Activated CD4-positive, CD25-positive, alpha-beta regulatory T cell treated with anti-CD3 and anti-CD28 coated beads, Interleukin-2, amount 50 U/mL, for 16 hours (primary cell): ENCODE data around the gene HS3ST6.
"Not testable (repeated sequence)": the region's sequence is repeated elsewhere in the genome, so short reads cannot be mapped to it uniquely, and the experiment has no call there.

Experiments used
- DNase-seq: peaks from one replicate; pipeline ENCODE4 v3.0.0-alpha.2; 2020; ENCODE audit warnings: low read depth, low spot score

Gene HS3ST6

GRCh38 chr16:1907226-1907860, 10.9 kb downstream of the HS3ST6 start:
- no peak for DNase-seq

- DNase-seq, result no peak
These were observed 11.4 kb downstream of the HS3ST6 start for GRCh38 chr16:1906846-1907165.

- no peak for DNase-seq
These were observed 12.0 kb downstream of the HS3ST6 start for GRCh38 chr16:1906055-1906845.

GRCh38 chr16:1903845-1904840, 14.1 kb downstream of the HS3ST6 start:
- DNase-seq, result no peak

DNA sequence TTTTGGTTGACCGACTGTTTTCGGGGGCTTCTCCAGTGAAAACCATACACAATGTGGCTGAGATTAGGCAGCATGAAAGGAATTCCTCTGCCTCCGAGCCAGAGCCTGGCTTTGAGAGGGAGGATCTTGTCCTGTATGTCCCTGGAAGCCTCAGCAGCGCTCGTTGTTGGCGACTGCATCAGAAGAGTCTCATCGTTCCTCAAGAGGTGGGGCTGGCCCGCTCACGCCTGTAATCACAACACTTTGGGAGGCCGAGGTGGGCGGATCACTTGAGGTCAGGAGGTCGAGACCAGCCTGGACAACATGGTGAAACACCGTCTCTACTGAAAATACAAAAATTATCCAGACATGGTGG, 15.0 kb downstream of the HS3ST6 start:
- DNase-seq, result no peak

- no peak for DNase-seq
These were observed 15.5 kb downstream of the HS3ST6 start for GRCh38 chr16:1902547-1903219.

- DNase-seq, result no peak
These were observed 17.8 kb downstream of the HS3ST6 start for GRCh38 chr16:1900452-1900774.

DNA sequence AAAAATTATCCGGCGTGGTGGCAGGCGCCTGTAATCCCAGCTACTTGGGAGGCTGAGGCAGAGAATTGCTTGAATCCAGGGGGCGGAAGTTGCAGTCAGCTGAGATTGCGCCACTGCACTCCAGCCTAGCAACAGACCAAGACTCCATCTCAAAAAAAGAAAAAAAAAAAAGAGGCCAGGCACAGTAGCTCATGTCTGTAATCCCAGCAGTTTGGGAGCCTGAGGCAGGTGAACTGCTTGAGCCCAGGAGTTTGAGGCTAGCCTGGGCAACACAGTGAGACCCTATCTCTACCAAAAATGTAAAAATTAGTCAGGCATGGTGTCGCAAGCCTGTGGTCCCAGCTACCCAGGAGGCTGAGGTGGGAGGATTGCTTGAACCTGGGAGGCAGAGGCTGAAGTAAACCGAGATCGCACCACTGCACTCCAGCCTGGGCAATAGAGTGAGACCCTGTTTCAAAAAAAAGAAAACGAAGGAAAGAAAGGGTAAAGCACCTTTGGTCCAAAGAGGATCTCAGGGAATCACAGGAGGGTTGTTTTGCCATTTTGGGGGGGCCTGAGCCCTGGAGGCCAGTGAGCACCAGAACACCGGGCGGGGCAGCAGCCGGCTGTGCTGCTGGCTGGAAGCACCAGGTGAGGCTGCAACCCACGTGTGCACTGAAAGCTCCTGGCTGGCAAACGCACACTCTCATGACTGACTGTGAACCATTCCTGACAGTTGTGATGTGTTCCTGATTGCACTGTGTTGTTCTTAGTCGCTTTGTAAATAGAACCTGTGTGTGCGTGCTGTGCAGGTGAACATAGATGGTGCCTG, 18.4 kb downstream of the HS3ST6 start:
- no peak for DNase-seq

- not testable (repeated sequence) for DNase-seq
These were observed 20.5 kb downstream of the HS3ST6 start for GRCh38 chr16:1897692-1898091.

- DNase-seq, result no peak
These were observed 22.1 kb downstream of the HS3ST6 start for GRCh38 chr16:1895949-1896675.

DNA sequence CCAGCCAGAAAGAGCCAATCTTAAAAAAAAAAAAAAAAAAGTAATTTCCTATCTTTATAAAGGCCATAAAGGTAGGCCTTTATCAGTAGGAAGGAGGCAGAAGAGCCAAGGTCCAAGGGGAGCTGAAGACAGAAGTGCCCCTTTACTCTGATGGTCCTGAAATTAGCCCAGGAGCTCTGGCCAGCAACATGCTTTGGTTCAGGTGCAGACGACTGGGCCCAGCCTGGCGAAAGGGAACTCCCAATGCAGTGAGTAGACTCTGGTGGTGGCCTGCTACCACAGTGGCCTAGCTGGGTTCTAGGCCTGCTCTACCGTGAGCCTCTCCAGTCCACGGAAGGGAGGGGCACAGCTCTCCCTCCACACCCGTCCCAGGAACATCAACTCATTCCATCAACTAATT, 23.1 kb downstream of the HS3ST6 start:
- DNase-seq, result no peak

DNA sequence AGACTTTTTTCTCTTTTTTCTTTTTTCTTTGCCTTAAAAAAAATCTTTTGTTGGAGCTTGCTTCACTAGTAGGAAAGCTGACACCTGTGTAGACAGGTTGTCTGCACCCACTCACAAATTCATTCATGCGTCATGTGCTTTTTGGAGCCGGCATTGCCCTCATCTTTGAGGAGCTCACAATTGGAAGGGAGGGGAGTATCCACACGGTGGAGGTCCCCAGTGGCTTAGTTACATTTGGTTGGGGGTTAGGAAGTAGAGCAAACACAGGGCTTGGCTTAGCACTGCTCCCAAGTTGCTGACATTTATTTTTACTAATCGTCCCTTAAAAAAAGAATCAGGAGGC, 27.5 kb downstream of the HS3ST6 start:
- no peak for DNase-seq

DNA sequence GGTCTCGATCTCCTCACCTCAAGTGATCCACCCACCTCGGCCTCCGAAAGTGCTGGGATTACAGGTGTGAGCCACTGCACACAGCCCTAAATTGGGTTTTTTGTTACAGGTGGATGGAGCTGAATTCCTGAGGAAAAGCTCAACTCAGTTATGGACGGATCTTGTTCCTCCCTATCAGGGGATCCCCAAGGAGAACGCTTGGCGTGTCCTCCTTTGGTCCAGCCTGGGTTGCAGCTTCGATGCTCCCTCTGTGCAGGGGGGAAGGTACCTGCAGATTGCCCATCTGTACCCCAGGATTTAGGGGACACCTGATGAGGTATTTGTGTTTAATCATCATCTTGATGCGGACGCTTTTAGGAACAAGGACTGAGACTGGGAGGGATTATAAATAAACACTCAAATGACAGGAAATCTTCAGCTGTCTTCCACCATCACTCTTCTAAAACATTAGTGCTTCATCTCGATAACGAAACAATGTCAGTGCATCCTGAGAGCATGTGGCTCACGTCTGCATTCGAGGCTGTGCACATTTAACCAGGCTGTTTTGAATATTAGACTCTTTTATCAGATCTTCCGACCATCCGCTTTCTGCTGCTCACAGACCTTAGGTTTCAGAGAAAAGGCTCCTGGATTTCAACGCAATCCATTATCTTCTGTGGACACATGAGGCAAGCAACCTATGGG, 28.0 kb downstream of the HS3ST6 start:
- DNase-seq, result no peak

DNA sequence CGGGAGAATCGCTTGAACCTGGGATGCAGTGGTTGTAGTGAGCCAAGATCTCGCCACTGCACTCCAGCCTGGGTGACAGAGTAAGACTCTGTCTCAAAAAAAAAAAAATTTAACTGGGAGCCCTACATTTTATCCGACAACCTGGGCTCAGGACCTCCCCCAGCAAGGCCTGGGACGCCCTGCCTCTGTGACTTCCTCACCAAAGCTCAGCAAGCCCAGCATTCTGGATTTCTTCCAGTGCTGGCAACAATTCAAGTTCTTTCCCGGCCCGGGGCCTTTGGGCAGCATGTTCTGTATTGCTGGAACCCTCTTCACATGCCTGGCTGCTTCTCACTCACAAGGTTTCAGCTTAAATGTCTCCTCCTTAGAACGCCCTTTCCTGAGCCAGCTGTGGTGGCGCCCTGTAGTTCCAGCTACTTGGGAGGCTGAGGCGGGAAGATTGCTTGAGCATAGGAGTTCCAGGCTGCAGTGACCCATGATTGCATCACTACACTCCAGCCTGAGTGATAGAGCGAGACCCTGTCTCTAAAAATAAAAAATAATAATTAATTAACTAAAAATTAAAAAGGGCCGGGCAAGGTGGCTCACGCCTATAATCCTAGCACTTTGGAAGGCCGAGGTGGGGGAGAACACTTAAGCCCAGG, 30.4 kb downstream of the HS3ST6 start:
- no peak for DNase-seq

DNA sequence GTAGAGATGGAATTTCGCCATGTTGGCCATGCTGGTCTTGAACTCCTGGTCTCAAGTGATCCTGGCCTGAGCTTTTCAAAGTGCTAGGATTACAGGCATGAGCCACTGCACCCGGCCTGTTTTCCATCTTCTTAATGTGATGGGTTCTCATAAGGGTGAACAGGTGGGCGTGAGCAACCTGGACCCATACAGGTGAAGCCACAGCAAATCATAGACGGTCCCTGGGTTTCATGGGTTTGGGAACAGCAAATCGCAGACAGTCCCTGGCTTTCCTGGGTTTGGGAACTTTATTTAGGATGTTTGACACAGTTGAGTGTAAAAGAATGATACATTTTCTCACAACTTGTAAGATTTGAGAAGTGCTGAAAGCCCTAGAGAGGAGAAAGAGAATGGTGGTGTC, 33.3 kb downstream of the HS3ST6 start:
- DNase-seq, result no peak

GRCh38 chr16:1884155-1884760, 34.0 kb downstream of the HS3ST6 start:
- DNase-seq, result no peak

DNA sequence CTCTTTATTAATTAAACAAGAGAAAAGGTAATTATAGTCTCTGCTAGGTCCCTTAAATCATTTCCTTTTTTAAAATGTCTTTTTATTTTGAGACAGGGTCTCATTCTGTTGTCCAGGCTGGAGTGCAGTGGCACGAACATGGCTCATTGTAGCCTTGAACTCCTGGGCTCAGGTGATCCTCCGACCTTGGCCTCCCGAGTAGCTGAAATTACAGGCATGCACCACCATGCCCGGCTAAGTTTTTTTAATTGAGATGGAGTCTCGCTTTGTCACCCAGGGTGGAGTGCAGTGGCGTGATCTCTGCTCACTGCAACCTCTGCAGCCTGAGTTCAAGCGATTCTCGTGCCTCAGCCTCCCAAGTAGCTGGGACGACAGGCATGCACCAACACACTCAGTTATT, 37.0 kb downstream of the HS3ST6 start:
- DNase-seq, result not testable (repeated sequence)

DNA sequence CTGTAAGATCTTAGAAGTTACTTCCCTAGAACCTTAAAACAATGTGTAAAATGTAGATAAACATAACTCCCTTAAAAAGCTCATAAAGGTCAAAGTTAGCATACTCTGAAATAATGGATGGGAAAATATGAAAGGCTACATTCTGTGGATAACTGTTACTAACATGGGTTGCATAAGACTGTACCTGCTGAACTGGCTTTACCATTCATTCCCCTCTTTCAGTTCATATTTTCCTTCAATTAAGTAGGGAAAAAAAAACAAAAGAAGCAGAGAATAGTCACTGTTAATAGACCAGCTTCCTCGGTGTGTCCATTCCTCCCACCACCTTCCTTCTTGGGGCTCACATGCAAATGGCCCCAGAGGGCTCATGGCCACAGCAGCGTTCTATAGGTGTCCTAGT, 38.7 kb downstream of the HS3ST6 start:
- no peak for DNase-seq

- DNase-seq, result no peak
These were observed 40.0 kb downstream of the HS3ST6 start for GRCh38 chr16:1878256-1878655.
